AG04449 (cell line): ENCODE results near the gene UBE4A.

Source experiments
- CTCF ChIA-PET: fragments of 350-600 bp; formaldehyde crosslinking; extraction: SDS; loops from one replicate; lab custom pipeline; 2021; ENCODE audit warnings: antibody characterized with exemption; lab: Yijun Ruan, JAX
- POLR2A ChIA-PET: fragments of 400-600, 350-600 bp; formaldehyde crosslinking; extraction: SDS; loops from one replicate; lab custom pipeline; 2020; ENCODE audit warnings: antibody characterized with exemption, inconsistent platforms; lab: Yijun Ruan, JAX
- DNase-seq: peaks from one replicate; pipeline ENCODE4 v3.0.0-alpha.2; 2010; ENCODE audit warnings: low read depth, low spot score
- H3K4me3 ChIP-seq: 2 replicates; pipeline ENCODE4 v1.5.1; 2011; ENCODE audit warnings: low read depth, mild to moderate bottlenecking, control low read depth, low read length
- CTCF ChIP-seq: IDR thresholded peaks from one replicate; pipeline ENCODE4 v1.5.1; 2011; ENCODE audit warnings: mild to moderate bottlenecking, moderate library complexity, low read length, control low read depth, inconsistent platforms; ENCODE audit not compliant: insufficient read depth; ENCODE audit errors: missing control alignments

UBE4A gene

GRCh38 chr11:118359295-118359958 is at the start of gene UBE4A:
Gene UBE4A (plus strand): TSS chr11:118359600. CDS start chr11:118365081, 5,481 bp downstream.
- TF ChIP-seq CTCF, result no peak
- H3K4me3 ChIP-seq, result peak within 1 kb of the TSS; percentile 93
- DNase-seq, result peak; percentile 47
- CTCF ChIA-PET, result interaction anchor here (0.8 to 1.0 kb wide), 2 partner anchors 8 to 161 kb away, joined by 3 to 4 read pairs; no protein-coding TSS in a partner anchor
- POLR2A ChIA-PET, result no interaction called here

GRCh38 chr11:118310271-118310670 is 49.1 kb upstream of the UBE4A start:
- ChIA-PET POLR2A (no interaction called here), CTCF (no interaction called here)
- TF ChIP-seq CTCF, result no peak
- no peak for DNase-seq
- no peak overlapping the region for H3K4me3 ChIP-seq

- no peak for DNase-seq
- POLR2A ChIA-PET, result no interaction called here
- no peak overlapping the region for H3K4me3 ChIP-seq
- CTCF ChIA-PET, result interaction anchor here (1.0 kb wide), 1 partner anchor 15 kb away, joined by 5 read pairs; no protein-coding TSS in a partner anchor
- TF ChIP-seq CTCF, result no peak
These were observed 48.5 kb upstream of the UBE4A start for GRCh38 chr11:118310781-118311485.

- no peak for DNase-seq
- TF ChIP-seq CTCF, result no peak
- ChIA-PET CTCF (interaction anchor here (1.0 kb wide), 1 partner anchor 16 kb away, joined by 5 read pairs; no protein-coding TSS in a partner anchor), POLR2A (no interaction called here)
- H3K4me3 ChIP-seq, result no peak overlapping the region
These were observed 47.9 kb upstream of the UBE4A start for GRCh38 chr11:118311518-118311917.

- H3K4me3 ChIP-seq, result no peak overlapping the region
- ChIA-PET POLR2A (no interaction called here), CTCF (no interaction called here)
- TF ChIP-seq CTCF, result no peak
- DNase-seq, result no peak
These were observed 47.1 kb upstream of the UBE4A start for GRCh38 chr11:118312328-118312727.

GRCh38 chr11:118313242-118313641 is 46.2 kb upstream of the UBE4A start:
- ChIA-PET POLR2A (no interaction called here), CTCF (no interaction called here)
- TF ChIP-seq CTCF, result no peak
- no peak overlapping the region for H3K4me3 ChIP-seq
- DNase-seq, result no peak
